ENCODE data around the gene PYCARD.

GRCh38 chr16:31179219-31179746, 23.3 kb downstream of the PYCARD start:
- TF ChIP-seq CTCF (conservative IDR thresholded peaks at IDR 0.05) (no peak), ZFX (IDR thresholded peaks at IDR 0.05) (no peak)
